Measurements from ENCODE around the gene TRAF1.
A peak's percentile ranks its signal among the peaks of the same experiment; 100 is the strongest.

Gene TRAF1

DNA sequence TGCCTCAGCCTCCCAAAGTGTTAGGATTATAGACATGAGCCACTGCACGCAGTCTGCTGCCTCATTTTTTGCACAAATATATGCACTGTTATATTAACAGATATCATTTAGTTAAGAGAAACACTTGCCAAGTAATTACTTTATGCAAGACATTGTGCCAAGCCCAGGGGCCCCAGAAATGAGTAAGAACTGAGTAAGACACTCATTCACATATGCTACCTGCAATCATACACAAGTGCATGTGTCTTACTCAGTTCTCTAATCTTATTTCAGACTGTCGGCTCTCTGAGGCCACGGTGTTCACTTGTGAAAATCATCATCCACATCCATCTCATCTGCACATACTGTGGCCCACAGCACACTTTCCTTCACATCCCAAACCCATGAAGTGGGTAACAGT, 16.0 kb downstream of the TRAF1 start:
- H3K4me3 ChIP-seq (ENCODE audit: low read depth, low read length) = no peak overlapping the region
- TF ChIP-seq, protein P1, sequence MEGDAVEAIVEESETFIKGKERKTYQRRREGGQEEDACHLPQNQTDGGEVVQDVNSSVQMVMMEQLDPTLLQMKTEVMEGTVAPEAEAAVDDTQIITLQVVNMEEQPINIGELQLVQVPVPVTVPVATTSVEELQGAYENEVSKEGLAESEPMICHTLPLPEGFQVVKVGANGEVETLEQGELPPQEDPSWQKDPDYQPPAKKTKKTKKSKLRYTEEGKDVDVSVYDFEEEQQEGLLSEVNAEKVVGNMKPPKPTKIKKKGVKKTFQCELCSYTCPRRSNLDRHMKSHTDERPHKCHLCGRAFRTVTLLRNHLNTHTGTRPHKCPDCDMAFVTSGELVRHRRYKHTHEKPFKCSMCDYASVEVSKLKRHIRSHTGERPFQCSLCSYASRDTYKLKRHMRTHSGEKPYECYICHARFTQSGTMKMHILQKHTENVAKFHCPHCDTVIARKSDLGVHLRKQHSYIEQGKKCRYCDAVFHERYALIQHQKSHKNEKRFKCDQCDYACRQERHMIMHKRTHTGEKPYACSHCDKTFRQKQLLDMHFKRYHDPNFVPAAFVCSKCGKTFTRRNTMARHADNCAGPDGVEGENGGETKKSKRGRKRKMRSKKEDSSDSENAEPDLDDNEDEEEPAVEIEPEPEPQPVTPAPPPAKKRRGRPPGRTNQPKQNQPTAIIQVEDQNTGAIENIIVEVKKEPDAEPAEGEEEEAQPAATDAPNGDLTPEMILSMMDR (IDR thresholded peaks at IDR 0.05; ENCODE audit: insufficient read depth, low read depth, low read length, missing control alignments) = no peak
- DNase-seq (ENCODE audit: low read depth) = no peak

DNA sequence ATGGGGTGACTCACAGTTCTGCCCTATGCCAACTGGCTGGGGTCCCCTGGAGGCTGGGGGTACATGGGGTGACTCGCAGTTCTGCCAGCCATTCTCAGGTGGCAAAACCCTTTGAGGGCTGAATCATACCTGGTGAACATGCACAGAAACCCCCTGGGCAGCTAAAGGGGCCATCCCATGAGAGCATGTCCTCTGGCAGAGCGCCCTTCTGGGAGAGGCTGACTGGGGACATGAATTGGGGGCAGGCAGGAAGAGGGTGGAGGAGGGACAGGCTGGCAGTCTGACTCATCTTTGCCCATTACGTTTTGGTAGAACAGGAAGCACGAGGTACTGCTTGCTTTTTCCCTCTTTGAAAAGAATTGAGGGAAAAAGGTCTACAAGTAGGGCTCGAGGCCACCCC, 16.7 kb downstream of the TRAF1 start:
- H3K4me3 ChIP-seq (ENCODE audit: low read depth, low read length) = no peak overlapping the region
- TF ChIP-seq, protein P1 (IDR thresholded peaks at IDR 0.05; ENCODE audit: insufficient read depth, low read depth, low read length, missing control alignments) = no peak
- no peak for DNase-seq (ENCODE audit: low read depth)

GRCh38 chr9:120905315-120906164, 21.1 kb downstream of the TRAF1 start:
- TF ChIP-seq, protein P1 (IDR thresholded peaks at IDR 0.05; ENCODE audit: insufficient read depth, low read depth, low read length, missing control alignments) = no peak
- no peak overlapping the region for H3K4me3 ChIP-seq (ENCODE audit: low read depth, low read length)
- peak; percentile 26 for DNase-seq (ENCODE audit: low read depth)

DNA sequence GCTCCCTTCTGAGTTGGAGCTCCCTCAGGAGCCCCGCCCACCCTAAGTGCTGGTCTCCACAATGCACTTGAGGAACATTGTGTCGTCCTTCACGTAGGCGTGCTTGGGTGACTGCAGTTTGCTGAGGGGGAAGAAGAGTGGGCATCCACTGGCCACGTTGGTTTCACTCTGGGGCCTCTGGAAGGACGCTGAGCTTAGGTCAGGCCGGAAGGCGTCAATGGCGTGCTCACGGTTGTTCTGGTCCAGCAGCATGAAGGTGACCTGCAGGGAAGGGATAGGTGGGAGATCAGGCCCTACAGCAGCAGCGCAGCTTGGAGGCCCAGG, 21.7 kb downstream of the TRAF1 start:
- TF ChIP-seq, protein P1 (IDR thresholded peaks at IDR 0.05; ENCODE audit: insufficient read depth, low read depth, low read length, missing control alignments) = no peak
- DNase-seq (ENCODE audit: low read depth) = peak; percentile 16
- no peak overlapping the region for H3K4me3 ChIP-seq (ENCODE audit: low read depth, low read length)

DNA sequence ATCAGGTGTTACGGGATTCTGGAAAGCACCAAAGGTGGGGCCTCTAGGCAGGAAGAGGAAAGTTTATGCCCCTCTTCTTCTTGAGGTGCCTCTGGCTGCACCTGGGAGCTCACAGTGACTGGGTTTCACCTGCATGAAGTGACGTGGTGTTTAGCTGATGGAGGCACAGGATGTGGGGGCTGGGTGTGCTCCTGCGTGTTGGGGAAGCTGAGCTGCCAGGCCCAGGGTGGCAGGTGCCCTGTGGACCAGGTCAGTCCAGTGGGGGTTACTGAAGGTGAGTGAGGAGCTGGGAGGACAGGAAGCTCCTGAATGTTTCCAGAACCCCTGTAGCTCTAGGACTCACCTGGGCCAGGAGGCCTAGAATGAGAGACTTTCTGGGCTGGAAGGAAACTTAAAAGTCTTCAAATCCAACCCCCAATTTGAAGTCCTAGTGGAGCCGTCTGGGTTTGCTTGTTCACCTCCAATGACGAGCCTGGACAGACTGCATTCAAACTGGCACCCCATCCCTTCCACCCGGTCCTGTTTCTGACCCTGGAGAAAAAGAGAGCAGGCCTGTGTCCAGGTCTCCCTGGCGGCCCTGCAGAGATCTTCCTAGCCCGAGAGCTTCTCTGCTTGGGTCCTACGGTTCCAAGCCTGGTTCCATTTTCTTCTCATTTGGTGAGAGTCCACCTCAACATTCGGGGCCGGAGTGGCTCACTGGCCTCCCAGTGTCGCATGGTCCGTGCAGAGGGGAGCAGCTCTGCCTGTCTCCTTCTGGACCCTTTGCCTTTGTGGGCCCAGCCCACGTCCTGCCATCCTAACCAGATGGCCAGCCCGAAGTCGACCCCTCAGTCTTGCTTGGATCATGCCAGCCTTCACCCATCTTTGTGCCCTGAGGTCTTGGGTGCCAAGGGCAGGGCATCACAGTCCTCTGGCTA, 22.3 kb downstream of the TRAF1 start:
- peak; percentile 39 for DNase-seq (ENCODE audit: low read depth)
- TF ChIP-seq, protein P1 (IDR thresholded peaks at IDR 0.05; ENCODE audit: insufficient read depth, low read depth, low read length, missing control alignments) = no peak
- no peak overlapping the region for H3K4me3 ChIP-seq (ENCODE audit: low read depth, low read length)

GRCh38 chr9:120902569-120903535, 23.7 kb downstream of the TRAF1 start:
- peak; percentile 26 for DNase-seq (ENCODE audit: low read depth)
- no peak overlapping the region for H3K4me3 ChIP-seq (ENCODE audit: low read depth, low read length)
- TF ChIP-seq, protein P1 (IDR thresholded peaks at IDR 0.05; ENCODE audit: insufficient read depth, low read depth, low read length, missing control alignments) = no peak

All from GM12865 (cell line).